HG02973 (cell line): ENCODE measurements around the gene TNF.
"Not testable (repeated sequence)": the region's sequence is repeated elsewhere in the genome, so short reads cannot be mapped to it uniquely, and the experiment has no call there.

Source experiments
- ATAC-seq: cut with Tn5 transposase; IDR thresholded peaks from one replicate; pipeline ENCODE4 v1.9.1; 2021; ENCODE audit warnings: moderate library complexity; ENCODE audit not compliant: unreplicated experiment

Gene TNF

DNA sequence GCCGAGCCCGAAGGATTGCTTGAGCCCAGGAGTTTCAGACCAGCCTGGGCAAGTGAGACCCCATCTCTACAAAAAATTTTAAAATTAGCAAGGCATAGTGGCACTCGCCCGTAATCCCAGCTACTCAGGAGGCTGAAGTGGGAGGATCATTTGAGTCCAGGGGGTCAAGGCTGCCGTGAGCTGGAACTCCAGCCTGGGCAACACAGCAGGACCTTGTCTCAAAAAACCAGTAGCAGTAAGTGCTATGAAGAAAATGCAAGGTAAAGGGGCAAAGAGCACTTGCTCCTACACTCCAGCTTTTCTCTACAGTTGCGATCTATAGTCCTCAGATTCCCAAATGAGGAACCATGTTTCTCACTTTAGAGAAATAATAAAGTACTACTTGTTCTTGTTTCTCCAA is 31.7 kb upstream of the TNF start:
- ATAC-seq = no peak

DNA sequence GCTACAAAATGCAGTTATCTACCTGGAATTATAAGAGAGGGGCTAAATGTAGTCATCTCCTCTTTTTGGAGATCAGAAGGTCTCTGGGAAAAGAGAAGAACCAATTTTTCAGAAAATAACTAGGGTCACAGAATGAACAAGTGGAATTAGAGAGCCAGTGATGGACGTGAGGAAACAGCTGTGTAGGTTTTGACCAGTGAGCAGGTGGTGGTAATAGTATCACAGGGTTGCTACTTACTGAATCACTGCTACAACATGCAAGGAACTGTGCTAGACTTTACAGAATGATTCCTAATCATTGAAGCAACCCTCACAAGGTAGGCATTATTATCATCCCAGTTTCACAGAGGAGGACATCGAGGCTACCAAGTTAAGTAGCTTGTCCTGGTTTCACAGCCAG is 30.7 kb upstream of the TNF start:
- no peak for ATAC-seq

DNA sequence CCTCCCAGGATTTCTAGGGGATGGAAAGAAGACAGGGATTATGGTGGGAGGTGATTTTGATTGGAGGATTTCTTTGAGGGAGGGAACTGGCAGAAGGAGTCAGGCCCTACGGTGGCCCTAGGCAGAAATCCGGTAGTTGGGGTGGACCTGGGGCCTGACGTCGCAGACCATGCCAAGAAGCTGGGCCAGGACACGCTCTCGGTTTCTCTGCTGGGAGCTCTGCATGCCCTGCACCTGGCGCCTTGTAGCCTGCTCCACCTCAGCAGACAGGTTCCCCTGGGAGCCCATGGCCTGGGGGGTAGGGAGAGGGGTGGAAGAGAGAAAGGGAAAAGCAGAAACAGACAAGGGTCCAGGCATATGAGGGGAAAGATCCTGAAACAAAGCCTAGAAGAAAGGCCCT is 30.1 kb upstream of the TNF start:
- ATAC-seq = no peak

DNA sequence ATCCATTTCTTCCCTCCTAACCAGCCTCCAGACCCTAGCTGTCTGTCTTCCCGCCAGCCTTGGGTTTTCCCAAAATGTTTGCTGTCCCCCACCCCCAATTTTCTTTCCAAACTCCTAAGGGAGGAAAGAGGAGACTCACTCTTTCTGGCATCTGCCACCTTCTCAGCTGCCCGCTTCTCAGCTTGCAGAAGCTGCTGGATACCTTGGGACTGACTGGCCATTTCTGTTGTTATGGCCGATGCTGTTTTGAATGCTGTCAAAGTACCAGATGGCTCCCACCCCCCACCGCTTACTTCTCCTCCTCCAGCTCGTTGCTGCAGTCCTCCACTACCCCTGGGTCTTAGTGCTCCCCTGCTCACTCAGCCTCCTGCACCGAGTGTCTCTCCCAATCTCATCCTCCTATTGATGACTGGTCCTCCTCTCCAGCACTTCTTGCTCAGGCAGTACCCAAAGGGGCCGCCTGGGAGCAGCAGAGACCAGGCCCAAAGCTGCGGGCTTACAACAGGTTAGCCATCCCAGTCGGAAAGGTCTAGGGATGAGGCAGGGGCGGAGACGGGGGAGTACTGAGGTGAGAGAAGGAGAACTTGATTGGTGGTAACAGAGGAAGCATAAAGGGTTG is 28.9 kb upstream of the TNF start, which contains the start of gene ATP6V1G2:
Gene ATP6V1G2 (minus strand): TSS at position 270 of the 619 bp plus-strand sequence. CDS start 49 bp downstream, at position 221.
- ATAC-seq = no peak

DNA sequence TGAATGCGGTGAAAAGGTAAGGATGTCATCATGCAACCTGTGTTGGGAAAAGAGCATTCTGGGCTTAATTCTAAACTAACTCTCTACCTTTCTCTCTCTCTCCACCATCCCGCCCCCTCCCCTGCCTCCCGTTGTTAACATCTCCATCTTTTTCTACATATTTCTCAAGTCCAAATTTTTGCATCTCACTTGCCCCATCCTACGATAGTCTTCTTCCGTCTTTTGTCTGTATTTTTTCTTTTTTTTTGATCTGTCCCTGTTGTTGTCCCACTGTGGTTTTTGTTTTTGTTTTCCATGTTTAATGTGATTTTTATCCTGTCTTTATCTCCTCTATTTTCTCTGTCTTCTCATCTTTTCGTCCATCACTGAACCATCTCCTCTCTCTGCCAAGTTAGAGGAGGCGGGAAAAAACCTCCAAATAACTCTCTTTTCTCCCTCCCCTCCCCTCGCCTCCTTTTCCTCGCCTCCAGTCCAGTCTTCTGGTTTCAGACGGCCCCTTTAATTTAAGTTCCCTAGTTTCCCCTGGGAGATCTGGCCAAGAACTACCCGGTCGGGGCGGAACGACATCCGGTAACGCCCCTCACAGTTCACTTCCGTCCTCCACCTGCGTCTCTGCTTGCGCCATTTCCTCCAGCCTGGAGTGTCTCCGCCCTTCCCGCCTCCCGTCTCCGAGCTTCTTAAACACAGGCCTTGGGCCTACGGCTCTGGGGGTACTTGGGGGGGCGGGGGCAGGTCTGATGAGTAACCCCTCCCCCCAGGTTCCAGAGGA is 28.2 kb upstream of the TNF start, which contains the start of gene NFKBIL1:
Gene NFKBIL1 (plus strand): TSS at position 651 of the 769 bp plus-strand sequence. CDS start 87 bp downstream, at position 738.
- peak; percentile 43 for ATAC-seq

DNA sequence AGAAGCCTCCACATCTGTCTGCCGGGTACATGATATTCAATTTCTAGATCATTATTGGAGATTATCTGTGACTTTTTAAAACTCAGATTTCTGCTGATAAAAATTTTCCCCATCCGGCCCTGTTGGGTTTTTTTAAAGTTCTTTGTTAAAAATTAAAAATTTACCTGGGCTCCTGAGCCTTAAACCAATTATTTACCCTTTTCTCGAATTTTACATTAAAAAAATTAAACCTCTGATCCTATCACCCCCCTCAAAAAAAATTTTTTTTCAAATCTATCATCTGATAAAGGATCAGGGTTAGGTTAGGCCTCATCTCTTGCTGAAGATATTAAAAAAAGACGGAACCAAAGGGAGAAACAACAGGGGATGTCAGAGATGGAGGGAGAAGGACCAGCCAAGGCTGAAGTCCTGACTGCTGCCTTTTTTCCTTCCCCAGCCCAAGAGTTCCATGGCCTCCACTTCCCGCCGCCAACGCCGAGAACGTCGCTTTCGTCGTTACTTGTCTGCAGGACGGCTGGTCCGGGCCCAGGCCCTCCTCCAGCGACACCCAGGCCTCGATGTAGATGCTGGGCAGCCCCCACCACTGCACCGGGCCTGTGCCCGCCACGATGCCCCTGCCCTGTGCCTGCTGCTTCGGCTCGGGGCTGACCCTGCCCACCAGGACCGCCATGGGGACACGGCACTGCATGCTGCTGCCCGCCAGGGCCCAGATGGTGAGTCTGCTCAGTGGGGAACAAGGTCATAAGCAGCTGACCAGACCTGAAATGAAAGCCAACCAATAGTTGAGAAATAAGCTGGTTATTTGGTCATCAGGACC is 27.4 kb upstream of the TNF start:
- no peak for ATAC-seq

DNA sequence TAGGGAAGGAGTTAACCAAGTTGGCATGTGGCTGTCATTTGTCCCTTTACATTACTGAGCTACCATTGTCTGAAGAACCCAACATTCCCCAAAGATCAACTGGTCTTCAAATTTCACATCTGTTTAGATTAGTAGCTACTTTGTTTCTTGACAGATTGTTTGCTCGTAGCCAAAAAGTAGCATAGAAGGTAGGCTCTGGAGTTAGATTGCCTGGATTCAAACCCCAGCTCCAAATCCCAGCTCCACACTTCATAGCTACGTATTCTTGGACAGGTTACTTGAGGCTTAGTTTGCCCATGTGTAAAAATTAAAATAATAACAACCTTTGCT is 26.9 kb upstream of the TNF start:
- ATAC-seq = no peak

DNA sequence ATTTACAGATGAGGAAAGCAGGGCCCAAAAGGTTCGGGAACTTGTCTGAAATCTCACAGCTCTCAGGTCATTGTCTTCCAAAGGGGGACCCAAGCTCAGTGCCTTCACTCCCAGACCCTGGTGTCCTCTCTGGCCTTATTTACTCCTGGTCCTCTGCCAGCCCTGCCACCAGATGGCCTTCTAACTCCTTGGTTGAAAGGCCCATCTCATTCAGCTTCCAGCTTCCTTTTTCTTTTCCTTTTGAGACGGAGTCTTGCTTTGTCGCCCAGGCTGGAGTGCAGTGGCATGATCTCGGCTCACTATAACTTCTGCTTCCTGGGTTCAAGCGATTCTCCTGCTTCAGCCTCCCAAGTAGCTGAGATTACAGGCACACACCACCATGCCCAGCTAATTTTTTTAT is 24.0 kb upstream of the TNF start:
- not testable (repeated sequence) for ATAC-seq

DNA sequence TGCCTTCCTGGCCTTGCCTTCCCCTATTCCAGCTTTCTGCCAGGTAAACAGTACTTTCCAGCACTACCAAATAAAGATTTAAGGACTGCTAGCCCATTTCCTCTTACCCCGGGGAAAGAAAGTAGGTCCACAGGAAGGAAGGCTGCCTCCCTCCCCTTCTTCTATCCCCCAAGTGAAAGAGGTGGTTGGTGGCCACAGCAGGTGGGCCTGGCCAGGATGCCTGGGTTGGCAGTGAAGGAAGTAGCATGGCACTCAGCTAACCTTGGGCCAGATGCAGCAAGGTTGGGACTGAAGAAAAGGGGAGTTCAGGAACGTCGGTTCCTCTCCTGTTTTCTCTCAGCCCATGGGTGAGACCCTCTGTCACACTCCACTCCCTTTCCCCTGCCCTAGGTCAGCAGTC is 19.1 kb upstream of the TNF start:
- ATAC-seq = no peak

DNA sequence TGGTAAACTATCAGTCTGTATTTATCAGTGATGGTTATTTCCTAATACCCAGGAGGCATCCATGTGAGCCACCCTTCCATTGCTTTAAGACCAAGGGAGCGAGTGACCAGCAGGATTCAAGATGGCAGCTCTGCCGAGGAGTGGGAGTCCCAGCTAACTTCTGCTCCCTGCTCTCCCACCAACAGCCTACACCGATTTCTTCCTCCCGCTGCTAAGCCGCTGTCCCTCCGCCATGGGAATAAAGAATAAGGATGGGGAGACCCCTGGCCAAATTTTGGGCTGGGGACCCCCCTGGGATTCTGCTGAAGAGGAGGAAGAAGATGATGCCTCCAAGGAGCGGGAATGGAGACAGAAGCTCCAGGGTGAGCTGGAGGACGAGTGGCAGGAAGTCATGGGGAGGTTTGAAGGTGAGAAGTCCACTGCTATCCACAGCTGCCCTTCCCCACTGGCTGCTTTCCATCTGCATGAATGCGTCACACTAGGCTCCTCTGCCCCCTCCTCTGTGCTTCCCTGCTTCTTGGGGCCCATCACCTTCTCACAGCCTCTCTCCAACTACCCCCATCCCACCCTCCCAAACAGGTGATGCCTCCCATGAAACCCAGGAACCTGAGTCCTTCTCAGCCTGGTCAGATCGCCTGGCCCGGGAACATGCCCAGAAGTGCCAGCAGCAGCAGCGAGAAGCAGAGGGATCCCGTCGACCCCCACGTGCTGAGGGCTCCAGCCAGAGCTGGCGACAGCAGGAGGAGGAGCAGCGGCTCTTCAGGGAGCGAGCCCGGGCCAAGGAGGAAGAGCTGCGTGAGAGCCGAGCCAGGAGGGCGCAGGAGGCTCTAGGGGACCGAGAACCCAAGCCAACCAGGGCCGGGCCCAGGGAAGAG is 17.7 kb upstream of the TNF start:
- no peak for ATAC-seq

DNA sequence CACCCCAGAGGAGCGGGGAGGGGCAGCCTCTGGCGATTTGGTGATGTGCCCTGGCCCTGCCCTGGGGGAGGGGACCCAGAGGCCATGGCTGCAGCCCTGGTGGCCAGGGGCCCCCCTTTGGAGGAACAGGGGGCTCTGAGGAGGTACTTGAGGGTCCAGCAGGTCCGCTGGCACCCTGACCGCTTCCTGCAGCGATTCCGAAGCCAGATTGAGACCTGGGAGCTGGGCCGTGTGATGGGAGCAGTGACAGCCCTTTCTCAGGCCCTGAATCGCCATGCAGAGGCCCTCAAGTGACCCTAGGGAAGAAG is 17.1 kb upstream of the TNF start:
- no peak for ATAC-seq

DNA sequence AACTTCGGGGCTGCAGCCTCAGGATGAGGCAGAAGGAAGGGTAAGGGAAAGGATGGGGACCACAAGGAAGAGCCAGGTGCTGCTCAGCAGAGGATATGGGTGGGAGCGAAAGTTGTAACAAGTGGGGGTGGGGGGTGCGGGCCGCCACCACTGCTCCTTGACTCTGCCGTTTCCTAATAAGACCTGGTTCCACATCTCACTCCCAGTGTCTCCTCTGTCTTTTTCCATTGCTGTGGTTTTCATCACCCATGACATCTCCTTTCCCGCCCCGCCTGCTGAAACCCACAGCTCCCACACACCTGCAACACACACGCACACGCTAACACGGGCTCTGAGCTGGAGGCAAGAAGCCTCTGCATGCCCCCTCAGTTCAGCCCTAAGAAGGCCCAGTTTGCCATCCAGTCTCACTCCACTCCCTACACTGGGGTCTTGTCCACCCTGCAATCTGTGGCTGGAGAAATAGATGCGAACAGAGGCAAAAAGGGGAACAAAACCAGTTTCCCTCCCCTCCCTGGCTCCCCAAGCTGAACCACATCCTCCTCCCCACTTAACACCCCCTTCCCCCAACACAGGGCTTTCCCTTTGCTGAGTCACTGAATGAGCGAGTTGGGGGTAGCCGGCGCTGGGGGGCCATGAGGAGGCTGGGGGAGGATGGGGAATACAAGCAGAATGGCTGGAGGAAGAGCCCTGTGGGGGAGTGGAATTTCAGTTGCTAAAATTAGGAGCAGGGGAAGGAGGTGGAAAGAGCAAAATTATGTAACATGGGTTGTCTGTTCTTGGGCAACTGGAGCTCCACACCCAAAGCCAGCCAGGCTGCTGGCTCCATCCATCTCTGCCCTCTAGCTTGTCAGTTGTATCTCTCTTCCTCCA is 16.5 kb upstream of the TNF start:
- ATAC-seq = no peak

DNA sequence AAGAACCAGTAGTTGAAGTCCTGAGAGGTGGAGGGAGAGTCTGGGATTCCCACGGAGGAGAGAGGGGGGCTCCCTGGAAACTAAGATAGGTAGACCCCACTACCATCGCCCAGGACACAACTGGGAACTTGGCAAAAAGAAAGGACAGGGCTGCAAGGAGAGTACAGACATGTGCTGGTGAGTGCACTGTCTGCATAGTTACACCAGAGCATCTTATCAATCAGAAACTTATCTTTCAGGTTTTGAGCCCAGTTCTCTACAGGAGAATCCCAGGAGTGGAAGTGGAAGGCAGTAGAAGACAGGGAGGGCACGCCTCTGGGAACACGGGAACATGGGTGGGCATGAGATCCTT is 15.8 kb upstream of the TNF start:
- no peak for ATAC-seq

DNA sequence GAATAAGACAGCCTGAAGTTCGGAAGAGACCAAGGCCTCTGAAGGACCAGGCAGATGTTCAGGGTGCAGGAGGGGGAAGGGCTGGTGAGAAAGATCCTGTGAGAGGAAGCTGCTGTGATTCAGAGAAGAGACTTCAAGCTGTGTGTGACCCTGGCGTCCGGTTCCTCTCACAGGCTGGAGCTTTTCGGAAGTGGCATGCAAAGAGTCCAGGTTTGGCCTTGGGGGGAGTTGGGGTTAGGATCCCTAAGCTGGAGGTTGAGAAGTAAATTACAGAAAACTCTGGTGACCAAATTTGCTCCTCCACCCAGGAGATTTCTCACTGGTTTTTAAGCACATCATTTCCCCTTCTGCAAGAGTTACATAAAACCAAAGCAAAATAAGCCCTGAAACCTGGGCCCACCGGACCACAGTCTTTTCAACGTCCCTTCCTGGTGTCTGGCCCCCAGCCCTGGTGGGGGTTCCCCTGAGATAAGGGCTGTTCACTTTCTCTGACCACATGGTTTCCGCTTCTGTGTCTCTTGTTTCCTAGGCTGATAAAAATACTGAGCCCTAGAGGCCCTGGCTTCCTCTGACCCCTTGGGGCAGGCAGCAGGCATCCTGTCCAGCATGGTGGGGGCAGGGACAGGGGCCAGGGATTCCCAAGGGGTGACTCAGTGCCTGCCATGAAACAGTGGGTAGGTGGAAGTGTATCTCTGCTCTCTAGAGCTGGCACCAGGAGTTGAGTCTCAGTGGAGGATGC is 15.2 kb upstream of the TNF start:
- ATAC-seq = peak; percentile 50

DNA sequence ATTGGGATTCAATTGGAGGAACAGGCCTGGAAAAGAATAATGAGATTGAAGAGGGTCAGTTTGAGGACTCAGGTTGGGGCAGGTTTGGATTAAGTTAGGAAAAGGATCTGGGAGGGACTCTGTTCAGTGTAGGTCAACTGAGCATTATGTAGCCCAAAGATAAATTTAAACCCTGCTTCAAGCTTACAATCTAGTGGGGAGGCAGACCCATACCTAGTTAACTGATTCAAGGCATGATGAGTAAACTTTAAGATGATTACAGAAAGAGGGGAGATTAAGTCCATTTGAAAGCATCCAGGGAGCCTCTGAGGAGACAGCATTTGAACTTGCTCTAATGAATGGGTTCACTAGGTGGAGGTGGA is 14.7 kb upstream of the TNF start:
- no peak for ATAC-seq

DNA sequence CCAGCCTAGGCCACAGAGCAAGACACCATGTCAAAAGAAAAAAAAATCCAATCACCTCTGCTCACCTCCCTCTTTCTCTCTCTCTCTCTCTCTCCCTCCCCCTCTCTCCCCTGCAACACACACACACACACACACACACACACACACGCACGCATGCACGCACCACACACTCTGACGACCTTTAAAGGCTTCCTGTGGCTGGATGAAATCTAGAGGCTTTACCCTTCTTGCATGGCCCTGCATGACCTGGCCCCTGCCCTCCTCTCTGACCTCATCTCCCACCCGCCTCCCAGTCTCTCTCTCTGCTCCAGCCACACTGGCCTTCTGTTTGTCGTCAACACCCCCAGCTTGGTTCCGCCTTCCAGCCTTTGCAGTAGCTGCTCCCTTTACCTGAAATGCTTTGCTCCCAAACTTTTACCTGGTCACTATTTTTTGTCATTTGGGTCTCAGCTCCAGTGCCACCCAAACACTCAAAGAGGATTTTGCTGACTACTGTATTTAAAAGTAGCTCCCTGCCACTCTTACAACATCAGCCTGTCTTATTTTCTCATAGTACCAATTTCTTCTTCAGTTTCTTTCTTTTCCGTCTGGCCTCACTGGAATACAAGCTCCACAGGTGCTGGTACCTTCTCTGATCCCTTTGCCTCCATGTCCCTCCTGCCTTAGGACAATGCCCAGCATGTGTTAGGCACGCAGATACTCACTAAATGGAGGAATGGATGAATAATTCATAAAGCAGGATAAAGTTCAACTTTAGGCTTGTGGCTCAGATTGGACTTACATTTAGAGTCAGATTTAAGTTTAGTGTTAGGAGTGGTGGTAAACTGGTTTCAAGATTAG is 7.6 kb upstream of the TNF start:
- no peak for ATAC-seq

DNA sequence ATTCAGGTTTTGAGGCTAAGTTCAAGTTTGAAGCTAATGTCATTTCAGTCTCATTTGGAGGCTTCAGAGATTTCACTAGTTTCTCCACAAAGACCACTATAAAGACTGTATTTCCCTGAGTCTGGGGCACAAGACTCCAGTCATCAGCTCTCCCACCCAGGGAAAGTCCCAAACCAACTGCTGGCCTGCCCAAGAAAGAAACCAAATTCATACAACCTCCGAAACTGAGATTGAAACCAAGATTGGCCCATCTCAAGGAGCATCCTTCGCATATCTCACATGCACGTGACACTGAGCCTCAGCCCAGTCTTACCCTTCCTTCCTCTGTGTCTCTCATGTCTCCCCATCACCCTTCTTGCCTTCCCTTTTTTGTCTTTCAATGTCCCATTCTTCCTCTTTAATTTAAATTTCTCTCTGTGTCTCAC is 6.8 kb upstream of the TNF start:
- peak; percentile 57 for ATAC-seq

DNA sequence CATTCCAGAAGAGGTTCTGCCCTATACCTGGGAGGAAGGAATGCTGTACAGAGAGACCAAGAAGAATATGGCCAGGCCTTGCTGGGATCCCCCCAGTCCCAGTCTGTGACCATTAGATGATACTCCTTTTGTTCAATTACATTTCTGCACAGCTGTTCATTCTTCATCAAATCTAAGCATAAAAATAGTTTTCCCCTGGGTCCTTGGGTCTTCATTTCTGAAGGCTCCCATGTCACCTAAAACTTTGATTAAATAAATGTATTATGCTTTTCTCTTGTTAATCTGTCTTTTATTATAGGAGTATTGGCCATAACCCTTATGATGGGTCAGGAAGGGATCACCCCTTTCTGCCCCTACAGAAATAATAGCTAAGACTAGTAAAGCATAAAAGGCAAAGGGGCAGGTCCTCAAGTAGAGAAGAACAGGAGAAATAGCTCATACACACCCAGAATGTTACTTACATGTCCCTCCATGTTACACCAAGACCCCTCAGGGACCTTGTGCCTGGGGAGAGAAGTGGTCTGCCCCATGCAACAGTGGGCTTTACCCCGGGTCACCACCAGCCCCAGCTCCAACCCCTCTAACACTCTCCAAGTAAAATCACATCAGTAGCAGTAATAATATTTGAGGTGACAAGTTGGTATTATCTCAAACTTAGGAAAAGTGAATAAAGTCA is 5.4 kb upstream of the TNF start:
- ATAC-seq = no peak
